MM.1S (cell line): ENCODE measurements around the gene HNRNPLL.

ENCODE experiments used
- DNase-seq: peaks from one replicate; pipeline ENCODE4 v3.0.0-alpha.2; 2015
- H2AFZ ChIP-seq: fragments of 300-600 bp; sonication (generic); 2 replicates; pipeline ENCODE4 v1.6.0; 2016; ENCODE audit warnings: antibody characterized with exemption, low read length
- H3F3A ChIP-seq: fragments of 300-600 bp; sonication (generic); 2 replicates; pipeline ENCODE4 v1.6.1; 2016; ENCODE audit warnings: mild to moderate bottlenecking, antibody characterized with exemption, low read length, moderate library complexity, mixed read lengths; ENCODE audit not compliant: insufficient read depth
- H3K27ac ChIP-seq: fragments of 300-600 bp; sonication (generic); 2 replicates; pipeline ENCODE4 v1.5.1; 2016; ENCODE audit warnings: mild to moderate bottlenecking, low read length
- H3K27me3 ChIP-seq: fragments of 300-600 bp; sonication (generic); replicated peaks from 2 replicates; pipeline ENCODE4 v1.6.0; 2016; ENCODE audit warnings: low read length; ENCODE audit not compliant: insufficient read depth
- H3K36me3 ChIP-seq: fragments of 300-600 bp; sonication (generic); replicated peaks from 2 replicates; pipeline ENCODE4 v1.6.1; 2016; ENCODE audit warnings: mild to moderate bottlenecking, low read length, mixed read lengths; ENCODE audit not compliant: insufficient read depth
- H3K4me1 ChIP-seq: fragments of 300-600 bp; sonication (generic); 2 replicates; pipeline ENCODE4 v1.6.1; 2016; ENCODE audit warnings: low read length, mixed read lengths
- H3K4me2 ChIP-seq: fragments of 300-600 bp; sonication (generic); 2 replicates; pipeline ENCODE4 v1.6.0; 2016; ENCODE audit warnings: low read depth, low read length
- H3K4me3 ChIP-seq: fragments of 300-600 bp; sonication (generic); 2 replicates; pipeline ENCODE4 v1.5.1; 2016; ENCODE audit warnings: low read length, mixed read lengths
- H3K79me2 ChIP-seq: fragments of 300-600 bp; sonication (generic); 2 replicates; pipeline ENCODE4 v1.6.1; 2016; ENCODE audit warnings: mixed run types, low read length, mixed read lengths
- H3K9ac ChIP-seq: fragments of 300-600 bp; sonication (generic); 2 replicates; pipeline ENCODE4 v1.6.1; 2016; ENCODE audit warnings: low read length, mixed read lengths
- H3K9me2 ChIP-seq: fragments of 300-600 bp; sonication (generic); replicated peaks from 2 replicates; pipeline ENCODE4 v1.6.1; 2016; ENCODE audit warnings: mild to moderate bottlenecking, low read length, mixed read lengths; ENCODE audit not compliant: insufficient read depth
- H3K9me3 ChIP-seq: fragments of 300-600 bp; sonication (generic); replicated peaks from 2 replicates; pipeline ENCODE4 v1.6.1; 2016; ENCODE audit warnings: mild to moderate bottlenecking, low read length, mixed read lengths; ENCODE audit not compliant: insufficient read depth
- H4K20me1 ChIP-seq: fragments of 300-600 bp; sonication (generic); 2 replicates; pipeline ENCODE4 v1.6.1; 2016; ENCODE audit warnings: mild to moderate bottlenecking, low read length, moderate library complexity, mixed read lengths; ENCODE audit not compliant: insufficient read depth
- CTCF ChIP-seq: fragments of 300-600 bp; sonication (generic); IDR thresholded peaks from 2 replicates; pipeline ENCODE4 v1.5.1; 2016; ENCODE audit warnings: antibody characterized with exemption, low read length, mixed read lengths
- EZH2 ChIP-seq: fragments of 300-600 bp; sonication (generic); optimal IDR thresholded peaks from 2 replicates; pipeline ENCODE3; 2017; ENCODE audit warnings: low read depth, mild to moderate bottlenecking, antibody characterized with exemption, low read length, mixed read lengths
- EZH2phosphoT487 ChIP-seq: fragments of 300-600 bp; sonication (generic); IDR thresholded peaks from 2 replicates; pipeline ENCODE4 v1.6.1; 2018; ENCODE audit warnings: antibody characterized with exemption, low read length

The HNRNPLL gene

GRCh38 chr2:38534746-38535403, 67.9 kb downstream of the HNRNPLL start:
- Histone ChIP-seq H3F3A (peaks cover 12% of the 10 kb centered on the region; the same call in 1 of the 2 replicates), H3K79me2 (no peaks in the 10 kb centered on the region), H3K4me3 (no peak overlapping the region), H3K9me3 (no peaks in the 10 kb centered on the region), H3K9ac (no peak overlapping the region), H3K27ac (no peak overlapping the region), H2AFZ (no peak overlapping the region), H4K20me1 (no peaks in the 10 kb centered on the region), H3K4me1 (peaks cover 18% of the 10 kb centered on the region), H3K27me3 (no peaks in the 10 kb centered on the region), H3K36me3 (no peaks in the 10 kb centered on the region), H3K9me2 (no peaks in the 10 kb centered on the region), H3K4me2 (no peak overlapping the region)
- TF ChIP-seq EZH2phosphoT487: no peak
- DNase-seq: no peak

GRCh38 chr2:38533757-38534545, 68.8 kb downstream of the HNRNPLL start:
- Histone ChIP-seq H4K20me1 (no peaks in the 10 kb centered on the region), H3F3A (peaks cover 12% of the 10 kb centered on the region; the same call in 1 of the 2 replicates), H3K27me3 (no peaks in the 10 kb centered on the region), H3K9me3 (no peaks in the 10 kb centered on the region), H3K9me2 (no peaks in the 10 kb centered on the region), H3K4me1 (peaks cover 18% of the 10 kb centered on the region), H2AFZ (peak overlapping the region; percentile 82), H3K4me2 (peak overlapping the region; percentile 31; the same call in 1 of the 2 replicates), H3K4me3 (no peak overlapping the region), H3K9ac (no peak overlapping the region), H3K79me2 (no peaks in the 10 kb centered on the region), H3K36me3 (no peaks in the 10 kb centered on the region), H3K27ac (peak overlapping the region; percentile 7; the same call in 1 of the 2 replicates)
- no peak for TF ChIP-seq CTCF
- no peak for DNase-seq

GRCh38 chr2:38533180-38533579, 69.5 kb downstream of the HNRNPLL start:
- Histone ChIP-seq H2AFZ (peak overlapping the region; percentile 82), H3K4me3 (no peak overlapping the region), H3K9ac (no peak overlapping the region), H3K27me3 (no peaks in the 10 kb centered on the region), H4K20me1 (no peaks in the 10 kb centered on the region), H3K9me2 (no peaks in the 10 kb centered on the region), H3K79me2 (no peaks in the 10 kb centered on the region), H3K9me3 (no peaks in the 10 kb centered on the region), H3F3A (peaks cover 12% of the 10 kb centered on the region; the same call in 1 of the 2 replicates), H3K4me1 (peaks cover 18% of the 10 kb centered on the region), H3K27ac (peak overlapping the region; percentile 17; the same call in 1 of the 2 replicates), H3K4me2 (peak overlapping the region; percentile 35; the same call in 1 of the 2 replicates), H3K36me3 (no peaks in the 10 kb centered on the region)
- TF ChIP-seq CTCF (no peak), EZH2phosphoT487 (no peak), EZH2 (no peak)
- peak; percentile 90 for DNase-seq

GRCh38 chr2:38532366-38532765, 70.4 kb downstream of the HNRNPLL start:
- DNase-seq: no peak
- TF ChIP-seq EZH2phosphoT487 (no peak), CTCF (no peak), EZH2 (no peak)
- peaks cover 18% of the 10 kb centered on the region for H3K4me1 ChIP-seq
- peaks cover 12% of the 10 kb centered on the region; the same call in 1 of the 2 replicates for H3F3A ChIP-seq
- H3K36me3 ChIP-seq: no peaks in the 10 kb centered on the region
- peak overlapping the region; percentile 82 for H2AFZ ChIP-seq
- H3K9me3 ChIP-seq: no peaks in the 10 kb centered on the region
- no peaks in the 10 kb centered on the region for H4K20me1 ChIP-seq
- H3K4me2 ChIP-seq: no peak overlapping the region
- no peak overlapping the region for H3K4me3 ChIP-seq
- no peaks in the 10 kb centered on the region for H3K9me2 ChIP-seq
- H3K79me2 ChIP-seq: no peaks in the 10 kb centered on the region
- H3K27me3 ChIP-seq: no peaks in the 10 kb centered on the region
- H3K9ac ChIP-seq: no peak overlapping the region
- H3K27ac ChIP-seq: no peak overlapping the region
